RWPE2 (cell line): Measurements from ENCODE around the gene IBA57.
"Not testable (repeated sequence)": the region's sequence is repeated elsewhere in the genome, so short reads cannot be mapped to it uniquely, and the experiment has no call there.

Source experiments
- ATAC-seq: fragments of 200-7000 bp; cut with Tn5 transposase; 3 replicates; pipeline ENCODE4 v1.9.1; 2021; ENCODE audit warnings: low read depth
- DNase-seq: peaks from one replicate; pipeline ENCODE4 v3.0.0-alpha.2; 2020; ENCODE audit warnings: low spot score
- H3K27ac ChIP-seq: fragments of 450-650 bp; 2 replicates; pipeline ENCODE4 v1.5.1; 2017; ENCODE audit warnings: mild to moderate bottlenecking; ENCODE audit not compliant: poor library complexity, severe bottlenecking
- H3K27me3 ChIP-seq: fragments of 250-450 bp; sonication (Bioruptor Pico); 2 replicates; pipeline ENCODE4 v1.5.1; 2021; ENCODE audit warnings: mild to moderate bottlenecking, moderate library complexity; ENCODE audit not compliant: insufficient read depth, poor library complexity, severe bottlenecking
- H3K36me3 ChIP-seq: fragments of 250-450 bp; sonication (Bioruptor Pico); 2 replicates; pipeline ENCODE4 v1.5.1; 2020; ENCODE audit warnings: low read depth, mild to moderate bottlenecking, moderate library complexity
- H3K4me1 ChIP-seq: fragments of 250-450 bp; sonication (Bioruptor Pico); 2 replicates; pipeline ENCODE4 v1.5.1; 2021; ENCODE audit warnings: mild to moderate bottlenecking, moderate library complexity; ENCODE audit not compliant: insufficient read depth, poor library complexity, severe bottlenecking
- H3K4me3 ChIP-seq: fragments of 250-450 bp; sonication (Bioruptor Pico); 2 replicates; pipeline ENCODE4 v1.5.1; 2021; ENCODE audit warnings: mild to moderate bottlenecking, moderate library complexity; ENCODE audit not compliant: severe bottlenecking
- H3K9me3 ChIP-seq: fragments of 250-450 bp; sonication (Bioruptor Pico); 2 replicates; pipeline ENCODE4 v1.5.1; 2021; ENCODE audit warnings: mild to moderate bottlenecking, moderate library complexity; ENCODE audit not compliant: severe bottlenecking
- TF ChIP-seq, protein P1 (sequence below): fragments of 450-650 bp; IDR thresholded peaks from one replicate; pipeline ENCODE4 v1.5.1; 2017; ENCODE audit warnings: mild to moderate bottlenecking, moderate library complexity; ENCODE audit not compliant: poor library complexity, severe bottlenecking

The IBA57 gene

GRCh38 chr1:228219962-228220780 is 54.6 kb downstream of the IBA57 start:
- H3K36me3 ChIP-seq = no peaks in the 10 kb centered on the region
- TF ChIP-seq, protein P1, sequence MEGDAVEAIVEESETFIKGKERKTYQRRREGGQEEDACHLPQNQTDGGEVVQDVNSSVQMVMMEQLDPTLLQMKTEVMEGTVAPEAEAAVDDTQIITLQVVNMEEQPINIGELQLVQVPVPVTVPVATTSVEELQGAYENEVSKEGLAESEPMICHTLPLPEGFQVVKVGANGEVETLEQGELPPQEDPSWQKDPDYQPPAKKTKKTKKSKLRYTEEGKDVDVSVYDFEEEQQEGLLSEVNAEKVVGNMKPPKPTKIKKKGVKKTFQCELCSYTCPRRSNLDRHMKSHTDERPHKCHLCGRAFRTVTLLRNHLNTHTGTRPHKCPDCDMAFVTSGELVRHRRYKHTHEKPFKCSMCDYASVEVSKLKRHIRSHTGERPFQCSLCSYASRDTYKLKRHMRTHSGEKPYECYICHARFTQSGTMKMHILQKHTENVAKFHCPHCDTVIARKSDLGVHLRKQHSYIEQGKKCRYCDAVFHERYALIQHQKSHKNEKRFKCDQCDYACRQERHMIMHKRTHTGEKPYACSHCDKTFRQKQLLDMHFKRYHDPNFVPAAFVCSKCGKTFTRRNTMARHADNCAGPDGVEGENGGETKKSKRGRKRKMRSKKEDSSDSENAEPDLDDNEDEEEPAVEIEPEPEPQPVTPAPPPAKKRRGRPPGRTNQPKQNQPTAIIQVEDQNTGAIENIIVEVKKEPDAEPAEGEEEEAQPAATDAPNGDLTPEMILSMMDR = no peak

GRCh38 chr1:228221097-228221496 is 55.5 kb downstream of the IBA57 start:
- not testable (repeated sequence) for H3K4me1 ChIP-seq, H3K4me3 ChIP-seq, ATAC-seq, DNase-seq, H3K27me3 ChIP-seq, H3K36me3 ChIP-seq, H3K9me3 ChIP-seq, H3K27ac ChIP-seq

More at GRCh38 chr1:228219962-228220780, 54.6 kb downstream of the IBA57 start:
- Histone ChIP-seq H3K27ac (no peak overlapping the region), H3K9me3 (no peaks in the 10 kb centered on the region), H3K4me3 (no peak overlapping the region), H3K4me1 (no peaks in the 10 kb centered on the region), H3K27me3 (no peaks in the 10 kb centered on the region)
- no peak for DNase-seq
- no peak for ATAC-seq

DNA sequence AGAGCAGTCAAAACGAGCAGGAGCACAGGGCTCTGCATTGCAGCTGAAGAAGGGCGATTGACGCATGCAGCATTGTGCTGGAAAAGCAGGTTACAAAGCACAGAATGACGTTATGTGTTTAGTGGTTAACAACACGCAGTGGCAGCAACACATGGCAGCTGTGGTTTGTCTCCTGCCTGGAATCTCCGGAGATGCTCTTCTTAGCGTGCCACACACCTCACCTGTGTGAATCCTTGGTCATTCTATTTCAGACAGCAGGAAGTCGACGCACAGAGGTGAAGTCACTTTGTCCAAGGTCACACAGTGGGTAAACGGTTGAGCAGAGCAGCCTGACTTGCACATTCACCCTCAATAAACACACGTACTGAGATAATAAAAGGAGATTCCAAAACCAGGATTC is 56.9 kb downstream of the IBA57 start:
- TF ChIP-seq, protein P1 = no peak
- H3K9me3 ChIP-seq = no peaks in the 10 kb centered on the region
- H3K27me3 ChIP-seq = no peaks in the 10 kb centered on the region
- no peak overlapping the region for H3K27ac ChIP-seq
- DNase-seq (no peak), ATAC-seq (no peak)
- no peak overlapping the region for H3K4me3 ChIP-seq
- H3K4me1 ChIP-seq = no peaks in the 10 kb centered on the region
- H3K36me3 ChIP-seq = no peaks in the 10 kb centered on the region

GRCh38 chr1:228224198-228225164 is 58.9 kb downstream of the IBA57 start:
- ATAC-seq = no peak
- H3K4me3 ChIP-seq = no peak overlapping the region
- H3K9me3 ChIP-seq = no peaks in the 10 kb centered on the region
- no peak overlapping the region for H3K27ac ChIP-seq
- H3K27me3 ChIP-seq = no peaks in the 10 kb centered on the region
- no peaks in the 10 kb centered on the region for H3K36me3 ChIP-seq
- DNase-seq = no peak
- H3K4me1 ChIP-seq = peaks cover 15% of the 10 kb centered on the region
- TF ChIP-seq, protein P1 = no peak

DNA sequence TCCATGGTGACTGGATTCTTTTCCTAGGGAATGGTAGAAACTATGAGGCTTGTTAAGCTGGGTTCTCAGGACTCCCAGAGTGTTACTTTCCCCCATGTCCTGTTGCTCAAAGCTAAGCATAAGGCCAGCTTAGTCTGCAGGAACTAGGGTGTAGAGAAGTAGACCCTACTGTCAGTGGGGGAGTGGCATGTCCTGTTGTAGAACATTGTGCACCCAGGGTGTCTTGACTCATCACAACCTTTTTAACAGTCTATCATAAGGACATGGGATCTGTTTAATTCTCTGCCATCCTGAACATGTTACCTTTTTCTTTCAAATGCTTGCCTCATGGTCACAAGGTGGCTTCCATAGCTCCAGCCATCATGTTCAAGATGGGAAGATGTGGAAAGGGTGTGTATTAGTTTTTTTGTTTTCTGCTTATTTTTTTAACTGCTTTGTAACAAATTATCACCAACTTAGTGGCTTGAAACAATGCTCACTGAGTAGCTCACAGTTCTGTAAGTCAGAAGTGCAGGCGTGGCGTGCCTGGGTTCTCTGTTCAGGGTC is 59.6 kb downstream of the IBA57 start:
- H3K36me3 ChIP-seq = peaks cover 4% of the 10 kb centered on the region; the same call in 1 of the 2 replicates

More for the DNA sequence above, 59.6 kb downstream of the IBA57 start:
- H3K4me1 ChIP-seq = peaks cover 15% of the 10 kb centered on the region
- DNase-seq (no peak), ATAC-seq (no peak)
- no peak overlapping the region for H3K27ac ChIP-seq
- H3K27me3 ChIP-seq = no peaks in the 10 kb centered on the region
- H3K4me3 ChIP-seq = no peak overlapping the region
- TF ChIP-seq, protein P1 = no peak
- H3K9me3 ChIP-seq = no peaks in the 10 kb centered on the region
